Activated T-helper 1 cell treated with Interleukin-2 at 50 U/mL for 16 hours (primary cell): ENCODE data around the gene AGAP5.

Experiments
- DNase-seq: peaks from one replicate; pipeline ENCODE4 v3.0.0-alpha.2; 2020; ENCODE audit warnings: low read depth

Gene AGAP5

DNA sequence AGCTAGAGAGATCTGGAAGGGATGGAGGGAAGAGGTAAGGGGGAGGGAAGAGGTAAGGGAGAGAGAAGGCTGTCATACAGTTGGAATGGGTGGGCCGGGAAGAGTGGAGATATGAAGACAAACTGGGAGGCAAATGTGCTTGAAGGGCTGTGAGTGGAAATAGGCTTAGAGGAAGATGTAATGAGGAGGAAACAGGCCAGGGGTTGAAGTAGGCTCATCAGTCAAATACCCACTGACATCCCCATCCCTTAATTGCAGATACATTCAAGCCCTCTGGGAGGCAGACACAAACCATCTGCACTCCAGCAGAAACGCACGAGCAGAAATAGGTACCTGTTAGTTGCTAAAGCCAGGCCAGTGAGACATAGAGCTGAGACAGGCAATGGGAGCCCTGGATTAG is 44.2 kb downstream of the AGAP5 start:
- DNase-seq = no peak

- no peak for DNase-seq
These were observed 44.7 kb downstream of the AGAP5 start for GRCh38 chr10:73653195-73653594.

- no peak for DNase-seq
These were observed 47.2 kb downstream of the AGAP5 start for GRCh38 chr10:73650537-73651331.

DNA sequence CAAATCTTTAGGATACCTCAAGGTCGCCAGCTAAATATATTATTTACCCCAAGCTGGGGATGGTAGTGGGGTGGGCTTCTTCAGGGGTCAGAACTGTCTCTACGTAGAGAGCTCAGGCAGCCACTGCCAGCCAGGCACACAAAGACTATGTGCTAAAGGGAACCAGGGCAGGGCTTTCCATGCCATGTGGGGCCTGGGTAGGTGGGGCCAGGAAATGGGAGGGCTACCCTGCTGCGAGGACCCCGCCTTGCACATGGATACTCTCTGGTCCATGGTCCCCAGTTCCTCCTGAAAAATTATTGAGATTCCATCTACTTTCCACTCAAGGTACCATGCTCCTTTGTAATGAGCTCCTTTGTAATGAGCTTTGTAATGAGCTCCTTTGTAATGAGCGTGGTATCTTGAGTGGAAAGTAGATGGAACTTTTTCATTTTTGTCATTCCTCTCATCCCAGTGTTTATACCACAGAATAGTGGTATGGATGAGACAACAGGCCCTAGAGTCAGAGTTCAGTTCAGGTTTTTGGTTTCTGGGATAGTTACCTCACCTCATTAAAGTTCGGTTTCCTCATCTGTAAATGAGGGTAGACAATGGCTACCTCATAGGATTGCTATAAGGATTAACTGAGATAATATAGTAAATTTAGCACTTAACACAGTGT is 47.9 kb downstream of the AGAP5 start:
- DNase-seq = no peak

GRCh38 chr10:73648975-73649829 is 48.7 kb downstream of the AGAP5 start:
- DNase-seq = no peak

GRCh38 chr10:73647875-73648651 is 49.8 kb downstream of the AGAP5 start:
- DNase-seq = no peak

GRCh38 chr10:73647211-73647874 is 50.6 kb downstream of the AGAP5 start:
- DNase-seq = no peak

GRCh38 chr10:73646598-73647041 is 51.3 kb downstream of the AGAP5 start:
- DNase-seq = no peak

DNA sequence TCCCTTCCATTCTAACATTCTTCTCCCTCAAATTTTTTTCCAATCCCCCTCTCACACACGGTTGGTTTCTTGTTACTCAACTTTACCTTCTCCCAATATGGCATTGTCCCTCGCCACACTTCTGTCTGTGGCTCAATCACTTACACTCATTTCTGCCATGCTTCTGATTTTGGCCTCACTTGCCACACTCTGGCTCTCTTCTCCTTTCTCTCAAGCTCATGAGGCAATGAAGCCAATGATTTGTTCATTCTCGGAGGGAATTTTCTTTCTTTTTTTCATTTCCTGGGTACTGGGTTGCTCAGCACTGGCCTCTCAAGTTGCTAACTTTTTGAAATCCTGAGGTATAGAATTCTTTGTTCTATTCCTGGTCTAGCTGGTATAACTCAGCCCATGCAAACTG is 52.7 kb downstream of the AGAP5 start:
- DNase-seq = no peak

GRCh38 chr10:73644767-73645166 is 53.1 kb downstream of the AGAP5 start:
- DNase-seq = no peak

- peak; percentile 22 for DNase-seq
These were observed 53.7 kb downstream of the AGAP5 start for GRCh38 chr10:73644015-73644743.

DNA sequence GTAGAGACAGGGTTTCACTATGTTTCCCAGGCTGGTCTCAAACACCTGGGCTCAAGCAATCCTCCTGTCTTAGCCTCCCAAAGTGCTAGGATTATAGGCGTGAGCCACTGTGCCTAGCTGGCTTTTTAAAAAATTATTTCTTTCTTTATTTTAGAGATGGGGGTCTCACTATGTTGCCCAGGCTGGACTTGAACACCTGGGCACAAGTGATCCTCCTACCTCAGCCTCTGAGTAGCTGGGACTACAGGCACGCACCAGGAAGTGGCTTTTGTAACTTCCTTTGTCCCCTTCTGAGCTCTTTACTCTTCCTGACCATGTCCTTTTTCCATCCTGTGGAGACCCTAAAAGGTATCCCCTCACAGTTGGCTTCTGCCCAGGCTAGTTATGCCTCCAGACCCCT is 54.5 kb downstream of the AGAP5 start:
- no peak for DNase-seq

- DNase-seq = no peak
These were observed 56.4 kb downstream of the AGAP5 start, which contains the start of gene MYOZ1 for GRCh38 chr10:73641328-73642060. Gene MYOZ1, minus strand, starts transcription at chr10:73641474. Its CDS starts 1,457 bp downstream, at chr10:73640017.

DNA sequence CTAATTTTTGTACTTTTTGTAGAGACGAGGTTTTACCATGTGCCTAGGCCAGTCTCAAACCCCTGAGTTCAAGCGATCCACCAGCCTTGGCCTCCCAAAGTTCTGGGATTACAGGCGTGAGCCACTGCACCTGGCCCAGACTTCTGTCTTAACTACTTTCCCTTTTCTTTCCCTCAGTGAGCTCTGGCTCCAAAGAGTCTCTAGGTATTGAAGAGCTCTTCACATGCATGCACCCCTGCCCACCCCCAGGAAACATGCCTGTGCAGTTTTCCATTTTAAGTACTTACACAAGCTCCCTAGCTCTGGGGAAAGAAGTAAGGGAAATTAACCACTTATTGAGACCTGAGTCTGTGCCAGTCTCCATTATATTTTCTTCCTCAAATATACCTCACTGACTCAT is 58.6 kb downstream of the AGAP5 start:
- no peak for DNase-seq

GRCh38 chr10:73635781-73636180 is 62.1 kb downstream of the AGAP5 start:
- DNase-seq = no peak

- DNase-seq = no peak
These were observed 63.5 kb downstream of the AGAP5 start for GRCh38 chr10:73634421-73634820.

GRCh38 chr10:73629165-73629564 is 68.7 kb downstream of the AGAP5 start:
- DNase-seq = no peak

- no peak for DNase-seq
These were observed 69.5 kb downstream of the AGAP5 start for GRCh38 chr10:73628405-73628804.

- no peak for DNase-seq
These were observed 70.6 kb downstream of the AGAP5 start for GRCh38 chr10:73627300-73627699.
